OCI-LY7 (cell line): ENCODE data around the gene GTF2H2. TPM values are rescaled to one million over a fixed set of nuclear protein-coding genes. Genes with fewer than 3 reads are reported as not detected.
"Not testable (repeated sequence)": the region's sequence is repeated elsewhere in the genome, so short reads cannot be mapped to it uniquely, and the experiment has no call there.

Source experiments
- BruUV-seq: library from RNA; stranded (reverse); fragments of 400-500 nt; replicated peaks from 2 replicates; lab custom pipeline; 2021; lab: Mats Ljungman, UMichigan
- CTCF ChIA-PET: fragments of 300-600 bp; sonication (Branson Sonifier 250); formaldehyde crosslinking; loops from one replicate; lab custom pipeline; 2022; ENCODE audit warnings: antibody characterized with exemption; ENCODE audit not compliant: unreplicated experiment; lab: Charles Lee
- POLR2A ChIA-PET: fragments of 300-600 bp; sonication (Branson Sonifier 250); formaldehyde crosslinking; loops from one replicate; lab custom pipeline; 2022; ENCODE audit warnings: antibody characterized with exemption; lab: Charles Lee
- DNase-seq: peaks from one replicate; pipeline ENCODE4 v3.0.0-alpha.2; 2015; ENCODE audit warnings: low spot score
- H2AFZ ChIP-seq: fragments of 200-600 bp; sonication (generic), shearing (Covaris generic); 2 replicates; pipeline ENCODE4 v1.6.1; 2014; ENCODE audit warnings: mild to moderate bottlenecking, antibody characterized with exemption, low read length, moderate library complexity
- H3K27ac ChIP-seq: fragments of 200-600 bp; sonication (generic); 2 replicates; pipeline ENCODE4 v1.5.1; 2014; ENCODE audit warnings: mixed run types, low read depth, mild to moderate bottlenecking, moderate library complexity, low read length, inconsistent platforms; ENCODE audit not compliant: poor library complexity, severe bottlenecking
- H3K36me3 ChIP-seq: fragments of 200-600 bp; sonication (generic); 2 replicates; pipeline ENCODE4 v1.6.1; 2014; ENCODE audit warnings: mild to moderate bottlenecking, antibody characterized with exemption, low read length, moderate library complexity, mixed read lengths; ENCODE audit not compliant: insufficient read depth
- H3K4me1 ChIP-seq: fragments of 200-600 bp; sonication (generic); 2 replicates; pipeline ENCODE4 v1.5.1; 2014; ENCODE audit warnings: mild to moderate bottlenecking, low read length; ENCODE audit not compliant: insufficient read depth, poor library complexity, severe bottlenecking
- H3K4me2 ChIP-seq: fragments of 200-600 bp; sonication (generic); 2 replicates; pipeline ENCODE4 v1.6.1; 2014; ENCODE audit warnings: mild to moderate bottlenecking, low read length
- H3K4me3 ChIP-seq: fragments of 200-600 bp; sonication (generic); 2 replicates; pipeline ENCODE4 v1.5.1; 2014; ENCODE audit warnings: mild to moderate bottlenecking, low read depth, low read length; ENCODE audit not compliant: poor library complexity, severe bottlenecking
- H3K79me2 ChIP-seq: fragments of 200-600 bp; sonication (generic); 2 replicates; pipeline ENCODE4 v1.6.1; 2016; ENCODE audit warnings: low read depth, mild to moderate bottlenecking, low read length, moderate library complexity, mixed read lengths; ENCODE audit not compliant: insufficient read depth
- H3K9me2 ChIP-seq: fragments of 200-600 bp; sonication (generic); 2 replicates; pipeline ENCODE4 v1.6.1; 2016; ENCODE audit warnings: mild to moderate bottlenecking, low read length, mixed read lengths; ENCODE audit not compliant: insufficient read depth
- H3K9me3 ChIP-seq: fragments of 200-600 bp; sonication (generic); 2 replicates; pipeline ENCODE4 v1.6.1; 2014; ENCODE audit warnings: mild to moderate bottlenecking, mixed run types, low read length, mixed read lengths
- H4K20me1 ChIP-seq: fragments of 200-600 bp; sonication (generic); 2 replicates; pipeline ENCODE4 v1.6.1; 2014; ENCODE audit warnings: mild to moderate bottlenecking, antibody characterized with exemption, low read length, moderate library complexity, mixed read lengths; ENCODE audit not compliant: insufficient read depth
- CTCF ChIP-seq: fragments of 200-600 bp; sonication (generic); conservative IDR thresholded peaks from 2 replicates; pipeline ENCODE4 v1.5.1; 2014; ENCODE audit warnings: mild to moderate bottlenecking, antibody characterized with exemption, low read length, moderate library complexity, mixed read lengths
- EZH2phosphoT487 ChIP-seq: fragments of 200-600 bp; sonication (generic); IDR thresholded peaks from 2 replicates; pipeline ENCODE4 v1.6.1; 2018; ENCODE audit warnings: low read depth, borderline replicate concordance, mild to moderate bottlenecking, mixed run types, antibody characterized with exemption, low read length, moderate library complexity, mixed read lengths
- intact Hi-C: fragments of 100-400 bp; cut with micrococcal nuclease; formaldehyde crosslinking; loops from one replicate; pipeline ENCODE4 v1.10.0; 2022; ENCODE audit not compliant: unreplicated experiment
- total RNA-seq, 2 experiments: library from RNA; depleted of rRNA in 1 of 2; stranded (reverse); fragments of >200 nt in 1 of 2; shearing (Covaris generic) in 1 of 2; gene quantifications; 2 replicates each; pipeline ENCODE4 v1.2.3, GENCODE V29; 2014 to 2022

Gene GTF2H2
- total RNA-seq, 2 experiments from 2014 or later, result 39.2 to 54.6 TPM

DNA sequence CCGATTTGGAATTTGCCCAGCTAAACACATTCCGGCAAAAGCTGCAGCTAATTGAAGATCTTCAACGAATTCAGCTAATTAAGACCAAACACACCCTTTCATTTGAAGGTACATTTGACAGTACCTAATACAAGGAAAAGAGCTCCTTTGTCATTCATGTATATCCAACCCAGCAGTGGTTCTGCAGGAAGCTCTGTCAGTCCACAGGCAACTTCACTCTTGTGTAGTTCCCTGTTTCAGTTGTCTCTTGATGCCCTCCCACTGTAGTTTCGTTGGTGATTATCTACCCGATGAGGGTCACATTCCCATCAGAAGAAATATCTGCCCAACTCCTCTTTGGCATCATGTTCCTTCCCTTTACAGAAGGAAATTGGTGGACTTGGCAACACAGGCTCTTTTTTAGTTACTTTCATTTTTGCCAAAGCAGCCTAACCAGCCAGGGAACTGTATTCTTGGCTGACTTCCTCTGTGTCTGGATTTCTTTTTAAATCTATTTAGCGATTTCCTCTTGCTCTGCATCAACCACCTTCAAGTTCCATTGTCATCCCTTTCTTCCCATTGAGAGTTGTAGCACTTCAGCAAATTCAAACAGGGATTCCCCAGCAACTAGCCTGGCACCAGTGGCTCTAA lies 49.0 kb downstream of the GTF2H2 start:
- POLR2A ChIA-PET, H3K27ac ChIP-seq: not testable (repeated sequence)

DNA sequence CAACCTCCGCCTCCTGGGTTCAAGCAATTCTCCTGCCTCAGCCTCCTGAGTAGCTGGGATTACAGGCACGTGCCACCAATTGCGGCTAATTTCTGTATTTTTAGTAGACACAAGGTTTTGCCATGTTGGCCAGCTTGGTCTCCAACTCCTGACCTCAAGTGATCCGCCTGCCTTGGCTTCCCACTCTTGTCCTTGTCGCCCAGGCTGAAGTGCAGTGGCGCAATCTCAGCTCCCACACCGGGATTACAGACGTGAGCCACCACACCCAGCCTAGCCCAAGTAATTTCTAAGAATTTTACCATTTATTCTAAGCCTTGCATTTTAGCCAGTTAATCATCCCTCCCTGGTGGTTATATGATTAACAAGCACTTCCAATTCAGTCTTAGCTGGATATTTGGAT lies 53.3 kb downstream of the GTF2H2 start:
- H3K9me3 ChIP-seq, result no peaks in the 10 kb centered on the region
- H3K4me2 ChIP-seq, result no peak overlapping the region
- no peak overlapping the region for H3K4me3 ChIP-seq
- DNase-seq, result no peak
- ChIA-PET CTCF (no interaction called here), POLR2A (no interaction called here)
- BruUV-seq, result no TSS peak
- no peaks in the 10 kb centered on the region for H3K36me3 ChIP-seq
- no peak overlapping the region for H2AFZ ChIP-seq
- no peaks in the 10 kb centered on the region for H3K79me2 ChIP-seq
- H3K4me1 ChIP-seq, result no peaks in the 10 kb centered on the region
- intact Hi-C loops, result no loop called here
- H4K20me1 ChIP-seq, result no peaks in the 10 kb centered on the region
- H3K9me2 ChIP-seq, result no peaks in the 10 kb centered on the region
- H3K27ac ChIP-seq, result no peak overlapping the region
- TF ChIP-seq EZH2phosphoT487 (no peak), CTCF (no peak)

More for the DNA sequence above, 49.0 kb downstream of the GTF2H2 start:
- H3K4me1 ChIP-seq, intact Hi-C loops, H3K36me3 ChIP-seq, H3K4me2 ChIP-seq, BruUV-seq, H4K20me1 ChIP-seq, H2AFZ ChIP-seq, H3K9me2 ChIP-seq, H3K9me3 ChIP-seq, H3K79me2 ChIP-seq, DNase-seq, CTCF ChIA-PET, H3K4me3 ChIP-seq: not testable (repeated sequence)

DNA sequence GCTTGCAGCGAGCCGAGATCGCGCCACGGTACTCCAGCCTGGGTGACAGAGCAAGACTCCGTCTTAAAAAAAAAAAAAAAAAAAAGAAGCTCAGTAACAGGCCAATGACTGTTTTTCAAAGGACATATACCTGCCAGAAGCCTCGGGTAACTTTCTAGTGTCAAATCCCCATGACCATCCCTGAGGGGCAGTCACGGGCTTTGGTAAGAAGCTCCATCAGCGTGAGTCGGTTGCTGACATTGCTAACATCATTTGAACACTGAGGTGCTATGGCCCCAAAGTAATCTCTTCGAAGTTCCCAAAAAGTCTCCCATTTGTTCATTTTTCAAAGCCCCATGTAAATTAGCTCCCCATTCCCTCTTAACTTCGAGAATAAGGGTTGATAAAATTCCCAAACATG lies 53.9 kb downstream of the GTF2H2 start:
- TF ChIP-seq EZH2phosphoT487, result no peak
- TF ChIP-seq CTCF, result 0 out of 2 replicates have a peak, but pooled peaks have one; percentile 20
- no TSS peak for BruUV-seq
- no peaks in the 10 kb centered on the region for H3K36me3 ChIP-seq
- no peak overlapping the region for H3K27ac ChIP-seq
- no peaks in the 10 kb centered on the region for H4K20me1 ChIP-seq
- H3K9me2 ChIP-seq, result no peaks in the 10 kb centered on the region
- peak; percentile 4 for DNase-seq
- H3K79me2 ChIP-seq, result no peaks in the 10 kb centered on the region
- H3K4me1 ChIP-seq, result no peaks in the 10 kb centered on the region
- intact Hi-C loops, result no loop called here
- CTCF ChIA-PET, result no interaction called here
- H3K4me2 ChIP-seq, result no peak overlapping the region
- no peak overlapping the region for H2AFZ ChIP-seq
- H3K9me3 ChIP-seq, result no peaks in the 10 kb centered on the region
- POLR2A ChIA-PET, result no interaction called here
- H3K4me3 ChIP-seq, result no peak overlapping the region
